HCT116 (cell line): ENCODE data around the gene PURB. TPM values are rescaled to one million over a fixed set of nuclear protein-coding genes. Genes with fewer than 3 reads are reported as not detected.
"Not testable (repeated sequence)": the region's sequence is repeated elsewhere in the genome, so short reads cannot be mapped to it uniquely, and the experiment has no call there.

ENCODE experiments used
- ATAC-seq: fragments of 200-7000 bp; cut with Tn5 transposase; 2 replicates; pipeline ENCODE4 v1.9.1; 2020; ENCODE audit warnings: mild to moderate bottlenecking, moderate library complexity
- BruUV-seq: library from RNA; stranded (reverse); fragments of 400-500 nt; replicated peaks from 2 replicates; lab custom pipeline; 2021; lab: Mats Ljungman, UMichigan
- CTCF ChIA-PET: fragments of 300-600 bp; sonication (Branson Sonifier 250); formaldehyde crosslinking; loops from one replicate; lab custom pipeline; 2021; ENCODE audit warnings: antibody characterized with exemption; lab: Charles Lee
- POLR2A ChIA-PET: fragments of 300-600, 350-600 bp; sonication (Branson Sonifier 250); formaldehyde crosslinking; loops from one replicate; lab custom pipeline; 2021; ENCODE audit warnings: antibody characterized with exemption; lab: Charles Lee
- RAD21 ChIA-PET, 2 experiments: fragments of 300-600 bp; sonication (Branson Sonifier 250); formaldehyde crosslinking; loops; one replicate each; lab custom pipeline; 2023; ENCODE audit warnings: low total read pairs in 2 of 2; ENCODE audit not compliant: uncharacterized antibody in 2 of 2, unreplicated experiment in 2 of 2, low non-redundant PET in 1 of 2; lab: Charles Lee
- DNase-seq: peaks from one replicate; pipeline ENCODE4 v3.0.0-alpha.2; 2010; ENCODE audit warnings: low read depth, low spot score
- H2AFZ ChIP-seq: fragments of 200-600 bp; shearing (Covaris generic), sonication (generic); 2 replicates; pipeline ENCODE4 v1.6.1; 2017; ENCODE audit warnings: low read depth, mixed run types, mixed read lengths, antibody characterized with exemption, low read length; ENCODE audit not compliant: poor library complexity, severe bottlenecking
- H3K27ac ChIP-seq: 2 replicates; pipeline ENCODE4 v1.5.1; 2012; ENCODE audit warnings: low read depth, low read length
- H3K27me3 ChIP-seq: fragments of 200-600 bp; sonication (generic); 2 replicates; pipeline ENCODE4 v1.6.1; 2016; ENCODE audit warnings: mixed run types, low read length, mixed read lengths; ENCODE audit not compliant: insufficient read depth
- H3K36me3 ChIP-seq, 2 experiments: fragments of 200-500 bp in 1 of 2; fragments of 200-600 bp in 1 of 2; sonication (Bioruptor generic) in 1 of 2; sonication (generic) in 1 of 2; 2 replicates each; pipeline versions ENCODE4 v1.5.1 to v1.6.1; 2014 to 2016; ENCODE audit warnings: low read length in 2 of 2, inconsistent platforms in 1 of 2, mixed read lengths in 1 of 2, mixed run types in 1 of 2; ENCODE audit not compliant: insufficient read depth in 2 of 2, control insufficient read depth in 1 of 2
- H3K4me1 ChIP-seq, 2 experiments: fragments of 200-600 bp in 1 of 2; sonication (generic) in 1 of 2; 2 replicates each; pipeline versions ENCODE4 v1.5.1 to v1.6.1; 2012 to 2017; ENCODE audit warnings: low read length in 2 of 2, inconsistent platforms in 1 of 2, mild to moderate bottlenecking in 1 of 2, mixed read lengths in 1 of 2, mixed run types in 1 of 2, moderate library complexity in 1 of 2; ENCODE audit not compliant: insufficient read depth in 2 of 2, control insufficient read depth in 1 of 2
- H3K4me2 ChIP-seq: fragments of 200-600 bp; sonication (generic); 2 replicates; pipeline ENCODE4 v1.6.1; 2017; ENCODE audit warnings: mixed run types, low read length, mixed read lengths
- H3K4me3 ChIP-seq, 2 experiments: fragments of 200-600 bp in 1 of 2; sonication (generic) in 1 of 2; replicated peaks in 1 of 2; 2 replicates each; pipeline ENCODE4 v1.5.1; 2011 to 2016; ENCODE audit warnings: low read length in 2 of 2, control low read depth in 1 of 2, low read depth in 1 of 2, mild to moderate bottlenecking in 1 of 2, mixed read lengths in 1 of 2, mixed run types in 1 of 2
- H3K79me2 ChIP-seq: fragments of 200-600 bp; sonication (generic); 2 replicates; pipeline ENCODE4 v1.6.1; 2017; ENCODE audit warnings: mild to moderate bottlenecking, mixed run types, low read length, moderate library complexity, mixed read lengths; ENCODE audit not compliant: insufficient read depth
- H3K9ac ChIP-seq: fragments of 200-600 bp; sonication (generic); 2 replicates; pipeline ENCODE4 v1.6.1; 2016; ENCODE audit warnings: low read length, mixed read lengths
- H3K9me2 ChIP-seq: fragments of 200-600 bp; sonication (generic), shearing (Covaris generic); 2 replicates; pipeline ENCODE4 v1.6.1; 2017; ENCODE audit warnings: mixed run types, mild to moderate bottlenecking, moderate library complexity; ENCODE audit not compliant: insufficient read depth
- H3K9me3 ChIP-seq, 2 experiments: fragments of 200-500 bp in 1 of 2; fragments of 200-600 bp in 1 of 2; sonication (Bioruptor generic) in 1 of 2; sonication (generic) in 1 of 2; 2 replicates each; pipeline ENCODE4 v1.6.1; 2014 to 2017; ENCODE audit warnings: low read length in 2 of 2, mixed read lengths in 2 of 2, inconsistent platforms in 1 of 2, low read depth in 1 of 2, mild to moderate bottlenecking in 1 of 2, mixed run types in 1 of 2, moderate library complexity in 1 of 2; ENCODE audit not compliant: control insufficient read depth in 1 of 2, insufficient read depth in 1 of 2
- H4K20me1 ChIP-seq: fragments of 200-600 bp; sonication (generic), shearing (Covaris generic); 2 replicates; pipeline ENCODE4 v1.6.1; 2017; ENCODE audit warnings: mixed run types, mild to moderate bottlenecking, moderate library complexity; ENCODE audit not compliant: insufficient read depth
- CEBPB ChIP-seq: IDR thresholded peaks from 2 replicates; pipeline ENCODE4 v1.6.1; 2012; ENCODE audit warnings: low read depth
- FOSL1 ChIP-seq: IDR thresholded peaks from 2 replicates; pipeline ENCODE4 v1.6.1; 2012; ENCODE audit warnings: low read depth
- POLR2A ChIP-seq: IDR thresholded peaks from 2 replicates; pipeline ENCODE4 v1.7.0; 2011; ENCODE audit warnings: borderline replicate concordance; ENCODE audit not compliant: insufficient read depth, insufficient read length; ENCODE audit errors: extremely low read depth
- SP1 ChIP-seq: IDR thresholded peaks from 2 replicates; pipeline ENCODE4 v1.6.1; 2012; ENCODE audit warnings: low read depth
- SRF ChIP-seq: IDR thresholded peaks from 2 replicates; pipeline ENCODE4 v1.6.1; 2012; ENCODE audit warnings: low read depth
- intact Hi-C: fragments of 100-400 bp; cut with micrococcal nuclease; formaldehyde crosslinking; loops from 2 replicates; pipeline ENCODE4 v1.10.0; 2022
- total RNA-seq: library from RNA; stranded (reverse); gene quantifications from one replicate; pipeline ENCODE4 v1.2.1, GENCODE V29; 2021; ENCODE audit not compliant: unreplicated experiment

The PURB gene
- total RNA-seq, 1 experiment from 2014 or later, result 13.2 TPM

- H3K9me2 ChIP-seq, result no peaks in the 10 kb centered on the region
- TF ChIP-seq SP1, result no peak
- TF ChIP-seq CEBPB, result peak; percentile 58
- no peak for TF ChIP-seq POLR2A
- no peak for TF ChIP-seq FOSL1
- TF ChIP-seq SRF, result no peak
- ChIA-PET RAD21 (interaction anchor here in 1 of 2 experiments (1.0 kb wide), 1 partner anchor 289 kb away, joined by 3 read pairs; no protein-coding TSS in a partner anchor), POLR2A (interaction anchor here (0.8 to 1.6 kb wide), 5 partner anchors 10 to 207 kb away, joined by 3 to 6 read pairs (median 4); partner anchors contain the start of gene PURB), CTCF (interaction anchor here (0.6 to 2.3 kb wide), 9 partner anchors 8 to 251 kb away, joined by 3 to 8 read pairs (median 4); no protein-coding TSS in a partner anchor)
- no peaks in the 10 kb centered on the region for H3K27me3 ChIP-seq
- peaks cover 11% of the 10 kb centered on the region; the same call in 1 of the 2 replicates for H4K20me1 ChIP-seq
- intact Hi-C loops, result loop anchor here (2.0 to 5.0 kb wide), 2 partner anchors 50 to 258 kb away; partner anchors contain the start of gene PPIA
- H2AFZ ChIP-seq, result no peak overlapping the region
- H3K36me3 ChIP-seq, result peaks cover 0 to 6% of the 10 kb centered on the region in 2 experiments; a peak in 2 of 4 replicates
- no TSS peak for BruUV-seq
- peak overlapping the region; percentile 81 for H3K27ac ChIP-seq
- DNase-seq (no peak), ATAC-seq (no peak)
- H3K4me3 ChIP-seq, result peak overlapping the region; percentile 84 to 97
- H3K4me1 ChIP-seq, result peaks cover 5 to 23% of the 10 kb centered on the region in 2 experiments; a peak in 3 of 4 replicates
- peak overlapping the region; percentile 89 for H3K9ac ChIP-seq
- no peaks in the 10 kb centered on the region for H3K9me3 ChIP-seq
- peaks cover 56% of the 10 kb centered on the region for H3K79me2 ChIP-seq
- H3K4me2 ChIP-seq, result peak overlapping the region; percentile 77
These were observed 38.4 kb downstream of the PURB start for GRCh38 chr7:44846816-44847508.

DNA sequence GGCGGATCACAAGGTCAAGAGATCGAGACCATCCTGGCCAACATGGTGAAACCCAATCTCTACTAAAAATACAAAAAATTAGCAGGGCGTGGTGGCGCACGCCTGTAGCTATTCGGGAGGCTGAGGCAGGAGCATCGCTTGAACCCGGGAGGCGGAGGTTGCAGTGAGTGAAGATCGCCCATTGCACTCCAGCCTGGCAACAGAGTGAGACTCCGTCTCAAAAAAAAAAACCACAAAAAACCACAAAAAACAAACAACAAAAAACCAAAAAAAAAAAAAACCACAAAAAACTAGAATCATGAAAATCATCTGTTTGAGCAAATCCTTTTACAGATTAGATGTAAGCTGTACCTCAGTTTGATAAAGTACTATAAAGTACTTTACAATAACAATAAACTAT is 38.9 kb downstream of the PURB start:
- intact Hi-C loops, result loop anchor here (2.0 to 5.0 kb wide), 2 partner anchors 49 to 258 kb away; partner anchors contain the start of gene PPIA
- peak overlapping the region; percentile 89 for H3K9ac ChIP-seq
- BruUV-seq, H2AFZ ChIP-seq, H3K9me2 ChIP-seq, RAD21 ChIA-PET, ATAC-seq, H3K27me3 ChIP-seq, H3K27ac ChIP-seq, DNase-seq, H3K36me3 ChIP-seq, H3K9me3 ChIP-seq: not testable (repeated sequence)
- CTCF ChIA-PET, result interaction anchor here (2.3 kb wide), 1 partner anchor 8 kb away, joined by 7 read pairs; no protein-coding TSS in a partner anchor
- H4K20me1 ChIP-seq, result peaks cover 11% of the 10 kb centered on the region; the same call in 1 of the 2 replicates
- POLR2A ChIA-PET, result interaction anchor here (0.9 kb wide), 1 partner anchor 16 kb away, joined by 3 read pairs; no protein-coding TSS in a partner anchor
- peak overlapping the region; percentile 77 for H3K4me2 ChIP-seq
- H3K79me2 ChIP-seq, result peaks cover 62% of the 10 kb centered on the region
- H3K4me3 ChIP-seq, result peak overlapping the region; percentile 84 to 97
- H3K4me1 ChIP-seq, result peaks cover 5 to 23% of the 10 kb centered on the region in 2 experiments; a peak in 3 of 4 replicates
